HG03565 (cell line): ENCODE results near the gene CRYGN.

Source experiments
- ATAC-seq: cut with Tn5 transposase; IDR thresholded peaks from one replicate; pipeline ENCODE4 v1.9.1; 2021; ENCODE audit warnings: mild to moderate bottlenecking, moderate library complexity; ENCODE audit not compliant: unreplicated experiment

The CRYGN gene

DNA sequence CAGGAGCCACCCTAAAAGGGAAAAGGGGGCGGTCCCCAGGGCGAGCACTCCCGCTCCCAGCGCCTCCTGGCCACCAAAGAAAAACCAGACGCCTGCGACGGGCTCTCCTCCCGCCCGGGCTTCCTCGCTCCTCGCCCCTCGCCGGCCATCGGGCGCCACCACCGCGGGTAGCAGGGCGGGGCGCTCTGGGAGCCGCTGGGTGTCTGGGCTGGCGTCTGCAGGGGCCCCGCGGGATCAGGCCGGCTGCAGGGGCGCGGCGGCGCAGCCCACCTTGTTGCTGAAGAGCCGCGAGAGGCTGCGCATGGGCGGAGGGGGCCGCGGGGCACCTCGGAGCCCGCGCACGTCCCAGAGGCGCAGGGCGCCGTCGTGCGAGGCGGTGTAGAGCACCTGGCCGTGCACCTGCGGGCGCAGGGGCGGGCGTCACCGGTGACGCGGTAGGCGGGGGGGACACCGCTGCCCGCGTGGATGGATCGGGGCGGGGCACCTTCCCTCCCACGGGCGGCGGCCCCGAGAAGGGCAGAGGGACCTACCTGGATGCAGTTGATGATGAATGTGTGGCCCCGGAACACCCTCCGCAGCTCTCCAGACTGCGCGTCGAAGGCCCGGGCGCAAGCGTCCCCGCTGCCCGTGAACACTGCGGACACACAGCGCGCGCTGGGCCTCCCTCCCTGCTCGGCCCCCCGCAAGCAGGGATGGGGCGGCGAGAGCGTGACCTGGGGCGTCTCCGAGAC is 58.4 kb downstream of the CRYGN start:
- ATAC-seq: no peak

DNA sequence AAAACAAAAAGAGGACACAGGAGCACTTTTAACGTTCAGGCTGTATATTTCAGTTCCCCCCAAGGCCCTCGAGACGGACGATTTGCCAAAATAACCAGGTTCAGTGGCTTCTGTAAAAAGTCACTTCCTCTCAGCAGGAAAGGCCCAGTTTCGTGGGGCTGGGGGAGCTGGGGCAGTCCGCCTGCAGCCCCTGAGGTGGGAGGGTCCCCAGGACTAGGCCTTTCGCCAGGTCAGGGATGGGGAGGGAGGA is 58.9 kb downstream of the CRYGN start:
- ATAC-seq: no peak

GRCh38 chr7:151380199-151381097 is 59.5 kb downstream of the CRYGN start:
- ATAC-seq: no peak

GRCh38 chr7:151379534-151380198 is 60.3 kb downstream of the CRYGN start:
- no peak for ATAC-seq

GRCh38 chr7:151379193-151379520 is 60.8 kb downstream of the CRYGN start:
- ATAC-seq: no peak
